Glutamatergic neuron (in vitro differentiated cells): ENCODE measurements around the gene PPM1E. TPM values are rescaled to one million over a fixed set of nuclear protein-coding genes. Genes with fewer than 3 reads are reported as not detected.

Experiments used
- DNase-seq: peaks from one replicate; pipeline ENCODE4 v3.0.0; 2022
- H3K27ac Mint-ChIP-seq: one replicate; pipeline ENCODE4 v1.8.0; 2020; ENCODE audit warnings: mild to moderate bottlenecking, mixed read lengths, inconsistent platforms; ENCODE audit not compliant: unreplicated experiment
- H3K27me3 Mint-ChIP-seq: one replicate; pipeline ENCODE4 v1.8.0; 2020; ENCODE audit warnings: mild to moderate bottlenecking, moderate library complexity, mixed read lengths, inconsistent platforms; ENCODE audit not compliant: unreplicated experiment
- H3K36me3 Mint-ChIP-seq: one replicate; pipeline ENCODE4 v1.8.0; 2020; ENCODE audit warnings: mild to moderate bottlenecking, mixed read lengths, inconsistent platforms; ENCODE audit not compliant: unreplicated experiment
- H3K4me1 Mint-ChIP-seq: one replicate; pipeline ENCODE4 v1.8.0; 2020; ENCODE audit warnings: mild to moderate bottlenecking, low read depth, mixed read lengths, inconsistent platforms; ENCODE audit not compliant: unreplicated experiment
- H3K4me3 Mint-ChIP-seq: one replicate; pipeline ENCODE4 v1.8.0; 2020; ENCODE audit warnings: mild to moderate bottlenecking, mixed read lengths, inconsistent platforms; ENCODE audit not compliant: unreplicated experiment
- H3K9me3 Mint-ChIP-seq: one replicate; pipeline ENCODE4 v1.8.0; 2020; ENCODE audit warnings: mild to moderate bottlenecking, moderate library complexity, mixed read lengths, inconsistent platforms; ENCODE audit not compliant: unreplicated experiment
- CTCF ChIP-seq: fragments of 200-600 bp; sonication (generic); IDR thresholded peaks from one replicate; pipeline ENCODE4 v1.5.0; 2021; ENCODE audit not compliant: partially characterized antibody, unreplicated experiment
- total RNA-seq: library from RNA; stranded (reverse); fragmentation: NEBNext Ultra II Directional; extraction: Animal tissue kit (Norgen Biotek cat#: 25700); gene quantifications from one replicate; pipeline ENCODE4 v1.2.1, GENCODE V29; 2021; ENCODE audit not compliant: unreplicated experiment

Gene PPM1E
- total RNA-seq, 1 donor from 2014 or later: 52.5 TPM

- no peak for TF ChIP-seq CTCF
- no peak for DNase-seq
- Mint-ChIP-seq H3K27me3 (no peaks in the 10 kb centered on the region), H3K36me3 (no peaks in the 10 kb centered on the region), H3K4me1 (no peaks in the 10 kb centered on the region), H3K4me3 (no peak overlapping the region), H3K27ac (no peak overlapping the region), H3K9me3 (no peaks in the 10 kb centered on the region)
Observed at GRCh38 chr17:58728798-58729197, 26.9 kb upstream of the PPM1E start.

- H3K4me1 Mint-ChIP-seq: no peaks in the 10 kb centered on the region
- no peak overlapping the region for H3K27ac Mint-ChIP-seq
- H3K4me3 Mint-ChIP-seq: no peak overlapping the region
- no peaks in the 10 kb centered on the region for H3K27me3 Mint-ChIP-seq
- no peak for TF ChIP-seq CTCF
- no peaks in the 10 kb centered on the region for H3K36me3 Mint-ChIP-seq
- no peak for DNase-seq
- H3K9me3 Mint-ChIP-seq: no peaks in the 10 kb centered on the region
Observed at GRCh38 chr17:58730937-58731336, 24.7 kb upstream of the PPM1E start.

GRCh38 chr17:58734040-58734439 lies 21.6 kb upstream of the PPM1E start:
- Mint-ChIP-seq H3K27ac (no peak overlapping the region), H3K4me1 (no peaks in the 10 kb centered on the region), H3K9me3 (no peaks in the 10 kb centered on the region), H3K27me3 (no peaks in the 10 kb centered on the region), H3K4me3 (no peak overlapping the region), H3K36me3 (no peaks in the 10 kb centered on the region)
- no peak for DNase-seq
- TF ChIP-seq CTCF: no peak

- Mint-ChIP-seq H3K9me3 (no peaks in the 10 kb centered on the region), H3K27ac (no peak overlapping the region), H3K27me3 (no peaks in the 10 kb centered on the region)
Observed at GRCh38 chr17:58734811-58735210, 20.8 kb upstream of the PPM1E start.

GRCh38 chr17:58741121-58741625 lies 14.5 kb upstream of the PPM1E start:
- H3K36me3 Mint-ChIP-seq: peaks cover 4% of the 10 kb centered on the region
- no peaks in the 10 kb centered on the region for H3K27me3 Mint-ChIP-seq
- no peak for DNase-seq
- H3K4me1 Mint-ChIP-seq: peaks cover 2% of the 10 kb centered on the region
- H3K27ac Mint-ChIP-seq: no peak overlapping the region
- H3K4me3 Mint-ChIP-seq: no peak overlapping the region
- H3K9me3 Mint-ChIP-seq: peaks cover 2% of the 10 kb centered on the region
- no peak for TF ChIP-seq CTCF

More at GRCh38 chr17:58734811-58735210, 20.8 kb upstream of the PPM1E start:
- Mint-ChIP-seq H3K4me3 (no peak overlapping the region), H3K4me1 (no peaks in the 10 kb centered on the region), H3K36me3 (no peaks in the 10 kb centered on the region)
- DNase-seq: no peak
- no peak for TF ChIP-seq CTCF
